GM12801 (cell line): ENCODE measurements around the gene COL23A1.

Source experiments
- TF ChIP-seq, protein P1 (sequence below): IDR thresholded peaks from one replicate; pipeline ENCODE4 v1.5.1; 2011; ENCODE audit warnings: control low read depth; ENCODE audit not compliant: insufficient read length; ENCODE audit errors: extremely low read depth

Gene COL23A1

DNA sequence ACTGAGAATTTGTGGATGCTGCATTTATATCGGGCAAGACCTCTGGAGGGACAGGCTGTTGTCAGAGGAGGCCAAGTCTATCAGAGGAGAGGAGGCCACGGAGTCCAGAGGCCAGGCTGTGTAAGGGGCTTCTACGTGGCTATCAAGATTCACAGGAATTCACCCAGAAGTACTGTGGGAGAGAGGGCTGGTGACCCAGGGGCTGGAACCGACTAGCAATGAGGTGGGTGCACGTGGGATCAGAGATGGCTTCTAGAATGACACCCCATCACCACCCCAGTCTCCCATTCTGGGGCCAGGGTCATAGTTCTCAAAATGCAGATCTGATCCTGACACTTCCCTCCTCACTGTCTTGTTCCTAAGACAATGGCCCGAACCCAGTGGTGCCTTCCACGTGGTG, 296.4 kb downstream of the COL23A1 start:
- TF ChIP-seq, protein P1, sequence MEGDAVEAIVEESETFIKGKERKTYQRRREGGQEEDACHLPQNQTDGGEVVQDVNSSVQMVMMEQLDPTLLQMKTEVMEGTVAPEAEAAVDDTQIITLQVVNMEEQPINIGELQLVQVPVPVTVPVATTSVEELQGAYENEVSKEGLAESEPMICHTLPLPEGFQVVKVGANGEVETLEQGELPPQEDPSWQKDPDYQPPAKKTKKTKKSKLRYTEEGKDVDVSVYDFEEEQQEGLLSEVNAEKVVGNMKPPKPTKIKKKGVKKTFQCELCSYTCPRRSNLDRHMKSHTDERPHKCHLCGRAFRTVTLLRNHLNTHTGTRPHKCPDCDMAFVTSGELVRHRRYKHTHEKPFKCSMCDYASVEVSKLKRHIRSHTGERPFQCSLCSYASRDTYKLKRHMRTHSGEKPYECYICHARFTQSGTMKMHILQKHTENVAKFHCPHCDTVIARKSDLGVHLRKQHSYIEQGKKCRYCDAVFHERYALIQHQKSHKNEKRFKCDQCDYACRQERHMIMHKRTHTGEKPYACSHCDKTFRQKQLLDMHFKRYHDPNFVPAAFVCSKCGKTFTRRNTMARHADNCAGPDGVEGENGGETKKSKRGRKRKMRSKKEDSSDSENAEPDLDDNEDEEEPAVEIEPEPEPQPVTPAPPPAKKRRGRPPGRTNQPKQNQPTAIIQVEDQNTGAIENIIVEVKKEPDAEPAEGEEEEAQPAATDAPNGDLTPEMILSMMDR: no peak

DNA sequence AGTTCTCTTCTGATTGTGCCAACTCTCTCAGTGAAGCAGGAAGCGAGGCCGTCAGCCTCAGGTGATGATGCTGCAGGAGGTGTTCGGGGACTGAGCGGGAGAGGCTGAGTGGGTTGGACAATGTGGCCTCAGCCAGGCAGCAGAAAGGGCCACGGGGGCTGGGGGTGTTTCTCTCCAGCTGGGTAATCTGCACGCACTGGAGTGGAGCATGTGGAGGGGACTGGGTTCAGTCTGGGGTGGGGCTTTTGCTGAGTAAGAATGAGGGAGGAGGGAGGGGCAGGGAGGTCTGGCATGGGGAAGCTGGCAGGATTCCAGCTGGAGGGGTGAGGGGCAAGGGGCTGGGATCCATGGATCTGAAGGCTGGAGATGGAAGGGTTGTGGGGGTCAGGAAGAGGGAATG, 296.8 kb downstream of the COL23A1 start:
- TF ChIP-seq, protein P1: no peak

DNA sequence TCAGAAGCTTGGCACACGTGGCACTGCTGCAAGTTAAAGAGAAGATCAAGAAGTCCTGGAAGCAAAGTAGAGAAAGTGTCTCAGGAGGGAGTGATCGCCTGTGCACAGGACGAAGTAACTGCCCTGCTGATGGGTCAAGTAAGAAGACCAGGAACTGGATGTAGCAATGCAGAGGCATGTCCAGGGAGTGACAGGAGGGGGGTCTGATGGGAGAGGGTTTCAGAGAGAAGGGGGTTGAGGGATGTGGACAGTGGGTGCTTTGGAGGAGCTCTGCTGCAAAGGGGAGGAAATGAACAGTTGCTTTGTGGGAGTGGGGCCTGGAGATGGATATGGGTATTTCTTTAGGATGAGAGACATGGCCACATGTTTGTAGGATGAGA, 297.4 kb downstream of the COL23A1 start:
- TF ChIP-seq, protein P1: no peak

DNA sequence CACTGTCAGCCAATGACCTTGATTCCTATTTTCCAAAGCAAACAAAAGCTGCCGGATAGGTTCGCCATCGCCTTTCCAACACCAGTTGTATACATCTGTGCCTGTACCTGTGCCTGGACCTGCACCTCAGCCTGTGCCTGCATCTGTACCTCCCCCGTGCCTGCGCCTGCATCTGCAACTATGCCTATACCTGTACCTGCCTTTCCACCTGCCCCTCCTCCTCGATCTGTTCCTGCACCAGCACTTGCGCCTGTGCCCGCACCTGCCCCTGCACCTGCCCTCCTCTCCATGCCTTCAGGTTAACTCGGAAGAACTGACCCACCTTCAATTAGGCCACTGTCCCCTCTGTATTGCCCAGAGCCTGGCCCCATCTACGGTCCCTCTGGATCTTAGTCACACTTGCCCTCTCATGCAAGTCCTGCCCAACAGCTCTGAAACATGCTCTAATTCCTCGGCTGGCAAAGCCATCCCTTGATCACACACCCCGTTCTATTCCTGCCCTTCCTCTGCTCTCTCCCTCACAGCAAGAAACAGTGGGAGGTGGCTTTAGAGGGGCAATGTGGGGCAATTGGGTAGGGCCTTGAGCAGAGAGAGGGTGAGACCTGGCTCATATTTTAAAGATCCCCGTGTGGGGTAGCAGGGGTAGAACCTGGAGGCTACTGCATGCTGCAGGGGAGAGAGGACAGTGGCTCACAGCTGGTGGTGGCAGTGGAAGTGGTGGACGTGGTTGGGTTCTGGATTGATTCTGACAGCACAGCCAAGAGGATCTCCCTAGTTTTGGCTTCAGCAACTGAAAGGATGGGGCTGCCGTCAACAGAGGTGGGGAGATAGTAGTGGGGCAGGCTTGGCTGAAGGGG, 298.0 kb downstream of the COL23A1 start:
- TF ChIP-seq, protein P1: no peak

DNA sequence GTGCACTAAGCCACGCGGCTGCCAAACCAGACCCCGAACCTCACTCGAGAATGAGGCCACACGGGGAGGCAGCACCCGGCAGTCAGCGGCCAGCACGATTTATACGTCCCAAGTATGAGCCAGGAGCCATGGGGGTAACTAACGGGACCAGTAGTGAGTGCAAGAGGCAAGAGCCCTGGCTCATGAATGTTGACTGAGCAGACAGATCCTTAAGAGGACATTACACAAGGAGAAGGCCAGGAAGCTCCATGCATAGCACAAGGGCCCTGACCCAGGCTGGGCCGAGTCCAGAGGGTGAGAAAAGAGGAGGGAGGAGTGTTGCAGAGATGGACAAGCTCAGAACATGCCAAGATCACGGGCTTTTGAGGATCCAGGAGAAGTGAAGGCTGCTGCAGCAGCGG, 299.0 kb downstream of the COL23A1 start:
- TF ChIP-seq, protein P1: no peak

DNA sequence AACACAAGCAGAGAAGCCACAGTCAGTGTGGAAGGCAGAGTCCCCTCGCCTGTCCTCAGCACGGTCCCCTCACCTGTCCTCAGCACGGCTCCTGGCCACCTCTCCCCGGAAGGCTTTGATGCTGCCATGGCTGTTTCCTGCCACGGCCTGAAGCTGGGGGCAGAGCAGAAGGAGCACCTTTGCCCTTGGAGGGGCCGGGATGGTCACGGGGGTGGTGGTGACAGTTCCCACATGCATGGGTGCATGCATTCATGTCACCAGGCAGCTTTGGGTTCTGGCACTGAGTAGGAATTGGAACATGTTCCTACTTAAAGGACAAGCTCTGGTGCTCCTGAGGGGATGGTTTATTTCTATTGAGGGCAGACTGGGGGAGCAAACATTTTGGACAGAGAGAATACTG, 299.8 kb downstream of the COL23A1 start:
- TF ChIP-seq, protein P1: no peak

DNA sequence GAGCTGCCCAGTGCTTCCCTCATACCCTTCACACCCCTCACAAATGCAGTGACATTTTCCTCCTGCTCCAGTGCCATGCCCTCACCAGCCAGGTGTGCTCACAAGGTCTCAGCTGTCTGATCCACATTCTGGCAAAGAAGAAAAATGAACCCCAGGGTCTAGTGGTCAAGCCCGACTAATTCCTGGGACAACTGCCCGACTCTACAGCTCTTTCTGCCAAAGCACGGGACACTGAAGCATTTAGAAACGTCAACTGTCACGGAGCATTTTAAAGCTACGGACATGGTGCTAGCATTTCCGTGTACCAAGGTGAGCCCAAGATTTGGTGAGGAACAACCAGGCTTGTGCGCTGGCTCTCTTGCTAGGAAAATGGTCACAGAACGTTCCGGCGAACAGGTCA, 300.8 kb downstream of the COL23A1 start:
- TF ChIP-seq, protein P1: no peak
